Suppressor macrophage treated with lipopolysaccharide for 4 hours (primary cell): ENCODE data around the gene DAO.
"Not testable (repeated sequence)": the region's sequence is repeated elsewhere in the genome, so short reads cannot be mapped to it uniquely, and the experiment has no call there.

Experiments used
- DNase-seq: peaks from one replicate; pipeline ENCODE4 v3.0.0-alpha.2; 2020

The DAO gene

GRCh38 chr12:108879615-108880254 is at the start of gene DAO:
Gene DAO, plus strand, starts transcription at chr12:108880092. Its CDS starts 4,915 bp downstream, at chr12:108885007.
- DNase-seq, result no peak

- DNase-seq, result no peak
Measured at GRCh38 chr12:108831309-108831991, 48.4 kb upstream of the DAO start.

GRCh38 chr12:108832208-108832607 is 47.7 kb upstream of the DAO start:
- DNase-seq, result no peak

GRCh38 chr12:108832730-108833354 is 47.0 kb upstream of the DAO start:
- DNase-seq, result no peak

- DNase-seq, result no peak
Measured at GRCh38 chr12:108833355-108833733, 46.5 kb upstream of the DAO start.

GRCh38 chr12:108833757-108834472 is 46.0 kb upstream of the DAO start:
- no peak for DNase-seq

GRCh38 chr12:108835860-108836634 is 43.8 kb upstream of the DAO start:
- no peak for DNase-seq

GRCh38 chr12:108837239-108837638 is 42.7 kb upstream of the DAO start:
- DNase-seq, result no peak

GRCh38 chr12:108837680-108838079 is 42.2 kb upstream of the DAO start:
- DNase-seq, result no peak

- DNase-seq, result peak; percentile 92
Measured at GRCh38 chr12:108838194-108839017, 41.5 kb upstream of the DAO start.

- DNase-seq, result no peak
Measured at GRCh38 chr12:108839018-108839889, 40.6 kb upstream of the DAO start.

- DNase-seq, result no peak
Measured at GRCh38 chr12:108839890-108840230, 40.0 kb upstream of the DAO start.

- no peak for DNase-seq
Measured at GRCh38 chr12:108840605-108841332, 39.1 kb upstream of the DAO start.

GRCh38 chr12:108841825-108842224 is 38.1 kb upstream of the DAO start:
- not testable (repeated sequence) for DNase-seq

- no peak for DNase-seq
Measured at GRCh38 chr12:108842361-108842760, 37.5 kb upstream of the DAO start.

- DNase-seq, result no peak
Measured at GRCh38 chr12:108843187-108843586, 36.7 kb upstream of the DAO start.

GRCh38 chr12:108845696-108846095 is 34.2 kb upstream of the DAO start:
- DNase-seq, result no peak

- DNase-seq, result peak; percentile 77
Measured at GRCh38 chr12:108846290-108846701, 33.6 kb upstream of the DAO start.

GRCh38 chr12:108847705-108848104 is 32.2 kb upstream of the DAO start:
- DNase-seq, result no peak

- no peak for DNase-seq
Measured at GRCh38 chr12:108849660-108850059, 30.2 kb upstream of the DAO start.
